ENCODE measurements around the gene AKNAD1.

The AKNAD1 gene

GRCh38 chr1:108880850-108881249 is 24.0 kb upstream of the AKNAD1 start:
- TF ChIP-seq CTCF (IDR thresholded peaks at IDR 0.05) (no peak), ZFX (IDR thresholded peaks at IDR 0.05; ENCODE audit: borderline replicate concordance) (no peak)
- H3K27ac ChIP-seq = no peak overlapping the region

DNA sequence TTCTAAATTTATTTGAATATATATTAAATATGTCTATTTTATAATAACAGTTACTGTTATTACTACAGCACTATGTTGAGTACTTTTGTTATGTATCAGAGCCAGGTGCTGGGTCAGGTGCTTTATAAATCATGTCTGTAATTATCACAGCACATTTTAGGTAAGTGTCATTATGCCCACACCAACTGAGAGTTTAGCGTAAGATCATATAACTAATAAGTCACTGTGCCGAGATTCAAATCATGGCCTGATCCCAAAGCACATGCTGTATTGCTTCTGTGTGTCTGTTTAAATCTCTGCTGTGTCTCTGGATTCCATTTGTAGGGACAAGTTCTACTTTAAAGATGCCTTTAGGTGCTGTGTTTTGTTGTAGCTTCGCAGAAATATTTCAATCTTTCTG is 21.8 kb upstream of the AKNAD1 start:
- TF ChIP-seq CTCF (IDR thresholded peaks at IDR 0.05) = no peak
- TF ChIP-seq ZFX (IDR thresholded peaks at IDR 0.05; ENCODE audit: borderline replicate concordance) = no peak
- H3K27ac ChIP-seq = no peak overlapping the region

DNA sequence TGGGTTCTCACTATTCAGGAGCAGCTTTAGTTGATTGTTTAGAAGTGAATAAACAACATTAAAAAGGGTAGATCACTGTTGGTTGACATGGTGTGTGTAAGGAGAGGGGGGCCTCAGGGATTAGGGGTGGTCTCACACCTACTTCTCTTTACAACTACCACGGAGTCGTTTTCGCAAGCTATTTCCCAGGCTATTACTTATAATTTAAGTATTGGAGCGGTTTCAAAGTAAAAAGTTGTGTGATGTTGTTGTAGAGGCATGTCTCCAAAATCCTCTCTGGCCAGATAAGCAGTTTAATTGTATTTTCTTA is 21.2 kb upstream of the AKNAD1 start:
- H3K27ac ChIP-seq = no peak overlapping the region
- TF ChIP-seq ZFX (IDR thresholded peaks at IDR 0.05; ENCODE audit: borderline replicate concordance) (no peak), CTCF (IDR thresholded peaks at IDR 0.05) (no peak)

GRCh38 chr1:108877348-108878159 is 20.7 kb upstream of the AKNAD1 start:
- H3K27ac ChIP-seq = peak overlapping the region; percentile 62
- TF ChIP-seq ZFX (IDR thresholded peaks at IDR 0.05; ENCODE audit: borderline replicate concordance) (no peak), CTCF (IDR thresholded peaks at IDR 0.05) (no peak)

- no peak for TF ChIP-seq CTCF (IDR thresholded peaks at IDR 0.05)
- TF ChIP-seq ZFX (IDR thresholded peaks at IDR 0.05; ENCODE audit: borderline replicate concordance) = no peak
- H3K27ac ChIP-seq = no peak overlapping the region
Measured at GRCh38 chr1:108871050-108871724, 14.3 kb upstream of the AKNAD1 start.

GRCh38 chr1:108865316-108865910 is 8.5 kb upstream of the AKNAD1 start:
- no peak overlapping the region for H3K27ac ChIP-seq
- TF ChIP-seq ZFX (IDR thresholded peaks at IDR 0.05; ENCODE audit: borderline replicate concordance) (no peak), CTCF (IDR thresholded peaks at IDR 0.05) (no peak)

- no peak overlapping the region for H3K27ac ChIP-seq
- TF ChIP-seq ZFX (IDR thresholded peaks at IDR 0.05; ENCODE audit: borderline replicate concordance) = no peak
- no peak for TF ChIP-seq CTCF (IDR thresholded peaks at IDR 0.05)
Measured at GRCh38 chr1:108863984-108864383, 7.1 kb upstream of the AKNAD1 start.
